Measurements from ENCODE around the gene MUC22.
"Not testable (repeated sequence)": the region's sequence is repeated elsewhere in the genome, so short reads cannot be mapped to it uniquely, and the experiment has no call there.

The MUC22 gene

DNA sequence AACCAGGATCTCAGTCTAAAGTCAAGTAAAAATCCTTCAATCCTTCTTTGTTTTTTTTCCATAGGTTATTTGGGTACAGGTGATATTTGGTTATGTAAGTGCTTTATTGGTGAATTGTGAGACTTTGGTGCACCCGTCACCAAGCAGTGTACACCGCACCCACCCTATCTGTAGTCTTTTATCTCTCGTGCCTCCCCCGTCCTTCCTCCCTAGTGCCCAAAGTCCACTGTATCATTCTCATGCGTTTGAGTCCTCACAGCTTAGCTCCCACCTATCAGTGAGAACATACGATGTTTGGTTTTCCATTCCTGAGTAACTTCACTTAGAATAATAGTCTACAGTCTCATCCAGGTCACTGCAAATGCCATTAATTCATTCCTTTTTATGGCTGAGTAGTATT, 879 bp downstream of the MUC22 start:
- TF ChIP-seq, protein P1, sequence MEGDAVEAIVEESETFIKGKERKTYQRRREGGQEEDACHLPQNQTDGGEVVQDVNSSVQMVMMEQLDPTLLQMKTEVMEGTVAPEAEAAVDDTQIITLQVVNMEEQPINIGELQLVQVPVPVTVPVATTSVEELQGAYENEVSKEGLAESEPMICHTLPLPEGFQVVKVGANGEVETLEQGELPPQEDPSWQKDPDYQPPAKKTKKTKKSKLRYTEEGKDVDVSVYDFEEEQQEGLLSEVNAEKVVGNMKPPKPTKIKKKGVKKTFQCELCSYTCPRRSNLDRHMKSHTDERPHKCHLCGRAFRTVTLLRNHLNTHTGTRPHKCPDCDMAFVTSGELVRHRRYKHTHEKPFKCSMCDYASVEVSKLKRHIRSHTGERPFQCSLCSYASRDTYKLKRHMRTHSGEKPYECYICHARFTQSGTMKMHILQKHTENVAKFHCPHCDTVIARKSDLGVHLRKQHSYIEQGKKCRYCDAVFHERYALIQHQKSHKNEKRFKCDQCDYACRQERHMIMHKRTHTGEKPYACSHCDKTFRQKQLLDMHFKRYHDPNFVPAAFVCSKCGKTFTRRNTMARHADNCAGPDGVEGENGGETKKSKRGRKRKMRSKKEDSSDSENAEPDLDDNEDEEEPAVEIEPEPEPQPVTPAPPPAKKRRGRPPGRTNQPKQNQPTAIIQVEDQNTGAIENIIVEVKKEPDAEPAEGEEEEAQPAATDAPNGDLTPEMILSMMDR (IDR thresholded peaks at IDR 0.05; ENCODE audit: insufficient read depth, missing control alignments), result no peak
- DNase-seq (ENCODE audit: insufficient read length, low spot score), result no peak
- FAIRE-seq, result no peak

DNA sequence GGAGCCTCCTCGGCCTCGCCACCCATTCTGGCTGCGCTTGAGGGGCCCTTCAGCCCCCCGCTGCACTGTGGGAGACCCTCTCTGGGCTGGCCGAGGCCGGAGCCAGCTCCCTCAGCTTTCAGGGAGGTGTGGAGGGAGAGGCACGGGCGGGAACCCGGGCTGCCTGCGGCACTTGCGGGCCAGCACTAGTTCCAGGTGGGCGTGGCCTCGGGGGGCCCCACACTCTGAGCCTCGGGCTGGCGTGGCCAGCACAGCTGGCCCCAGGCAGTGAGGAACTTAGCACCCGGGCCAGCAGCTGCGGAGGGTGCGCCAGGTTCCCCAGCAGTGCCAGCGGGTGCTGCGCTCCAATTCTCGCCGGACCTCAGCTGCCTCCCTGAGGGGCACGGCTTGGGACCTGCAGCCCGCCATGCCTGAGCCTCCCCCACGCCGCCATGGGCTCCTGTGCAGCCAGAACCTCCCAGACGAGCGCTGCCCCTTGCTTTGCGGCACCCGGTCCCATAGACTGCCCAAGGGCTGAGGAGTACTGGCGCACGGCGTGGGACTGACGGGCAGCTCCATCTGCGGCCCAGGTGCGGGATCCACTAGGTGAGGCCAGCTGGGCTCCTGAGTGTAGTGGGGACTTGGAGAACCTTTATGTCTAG, 6.5 kb downstream of the MUC22 start:
- DNase-seq (ENCODE audit: insufficient read length, low spot score), result no peak
- no peak for FAIRE-seq

DNA sequence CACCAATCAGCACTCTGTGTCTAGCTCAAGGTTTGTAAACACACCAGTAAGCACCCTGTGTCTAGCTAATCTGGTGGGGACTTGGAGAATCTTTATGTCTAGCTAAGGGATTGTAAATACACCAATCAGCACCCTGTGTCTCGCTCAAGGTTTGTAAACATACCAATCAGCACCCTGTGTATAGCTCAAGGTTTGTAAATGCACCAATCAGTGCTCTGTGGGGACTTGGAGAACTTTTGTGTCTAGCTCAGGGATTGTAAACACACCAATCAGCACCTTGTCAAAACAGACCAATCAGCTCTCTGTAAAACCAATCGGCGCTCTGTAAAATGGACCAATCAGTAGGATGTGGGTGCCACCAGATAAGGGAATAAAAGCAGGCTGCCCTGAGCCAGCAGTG, 7.2 kb downstream of the MUC22 start:
- not testable (repeated sequence) for DNase-seq (ENCODE audit: insufficient read length, low spot score); FAIRE-seq

More for the DNA sequence above, 6.5 kb downstream of the MUC22 start:
- TF ChIP-seq, protein P1 (IDR thresholded peaks at IDR 0.05; ENCODE audit: insufficient read depth, missing control alignments), result no peak

DNA sequence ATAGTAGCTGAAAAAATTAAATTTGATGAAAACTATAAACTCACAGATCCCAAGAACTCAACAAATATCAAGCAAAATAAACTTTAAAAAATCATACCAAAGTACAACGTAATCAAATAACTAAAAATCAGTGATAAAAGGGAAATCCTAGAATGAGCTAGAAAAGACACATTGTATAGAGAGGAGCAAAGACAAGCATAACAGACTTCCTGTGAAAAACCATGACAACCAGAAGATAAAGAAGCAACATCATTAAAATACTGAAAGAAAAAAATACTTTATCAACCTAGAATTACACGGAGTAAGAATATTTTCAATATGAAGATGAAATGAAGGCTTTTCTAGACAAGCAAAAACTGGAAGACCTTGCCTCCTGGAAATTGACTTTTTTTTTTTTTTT, 9.8 kb downstream of the MUC22 start:
- TF ChIP-seq, protein P1 (IDR thresholded peaks at IDR 0.05; ENCODE audit: insufficient read depth, missing control alignments), result no peak
- no peak for DNase-seq (ENCODE audit: insufficient read length, low spot score)
- no peak for FAIRE-seq

DNA sequence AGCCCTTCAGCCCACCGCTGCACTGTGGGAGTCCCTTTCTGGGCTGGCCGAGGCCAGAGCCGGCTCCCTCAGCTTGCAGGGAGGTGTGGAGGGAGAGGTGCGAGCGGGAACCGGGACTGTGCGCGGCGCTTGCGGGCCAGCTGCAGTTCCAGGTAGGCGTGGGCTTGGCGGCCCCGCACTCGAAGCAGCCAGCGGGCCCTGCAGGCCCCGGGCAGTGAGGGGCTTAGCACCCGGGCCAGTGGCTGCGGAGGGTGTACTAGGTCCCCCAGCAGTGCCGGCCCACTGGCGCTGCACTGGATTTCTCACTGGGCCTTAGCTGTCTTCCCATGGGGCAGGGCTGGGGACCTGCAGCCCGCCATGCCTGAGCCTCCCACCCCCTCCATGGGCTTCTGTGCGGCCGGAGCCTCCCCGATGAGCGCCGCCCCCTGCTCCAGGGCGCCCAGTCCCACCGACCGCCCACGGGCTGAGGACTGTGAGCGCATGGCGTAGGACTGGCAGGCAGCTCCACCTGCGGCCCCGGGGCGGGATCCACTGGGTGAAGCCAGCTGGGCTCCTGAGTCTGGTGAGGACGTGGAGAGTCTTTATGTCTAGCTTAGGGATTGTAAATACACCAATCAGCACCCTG, 10.5 kb downstream of the MUC22 start:
- not testable (repeated sequence) for FAIRE-seq; DNase-seq (ENCODE audit: insufficient read length, low spot score)

DNA sequence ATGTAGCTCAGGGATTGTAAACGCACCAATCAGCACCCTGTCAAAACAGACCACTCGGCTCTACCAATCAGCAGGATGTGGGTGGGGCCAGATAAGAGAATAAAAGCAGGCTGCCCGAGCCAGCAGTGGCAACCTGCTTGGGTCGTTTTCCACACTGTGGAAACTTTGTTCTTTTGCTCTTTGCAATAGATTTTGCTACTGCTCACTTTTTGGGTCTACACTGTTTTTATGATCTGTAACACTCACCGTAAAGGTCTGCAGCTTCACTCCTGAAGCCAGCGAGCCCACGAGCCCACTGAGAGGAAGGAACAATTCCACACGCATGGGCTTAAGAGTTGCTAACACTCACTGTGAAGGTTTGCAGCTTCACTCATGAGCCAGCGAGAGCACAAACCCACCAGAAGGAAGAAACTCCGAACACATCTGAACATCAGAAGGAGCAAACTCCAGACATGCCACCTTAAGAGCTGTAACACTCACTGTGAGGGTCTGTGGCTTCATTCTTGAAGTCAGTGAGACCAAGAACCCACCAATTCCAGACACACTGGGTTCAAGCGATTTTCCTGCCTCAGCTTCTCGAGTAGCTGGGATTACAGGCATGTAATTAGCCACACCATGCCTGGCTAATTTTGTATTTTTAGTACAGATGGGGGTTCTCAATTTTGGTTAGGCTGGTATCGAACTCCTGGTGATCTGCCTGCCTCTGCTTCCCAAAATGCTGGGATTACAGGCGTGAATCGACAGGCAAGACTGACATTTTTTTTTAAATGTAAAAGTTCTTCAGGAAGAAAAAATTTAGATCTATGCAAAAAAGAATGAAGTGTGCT, 11.6 kb downstream of the MUC22 start:
- not testable (repeated sequence) for FAIRE-seq

DNA sequence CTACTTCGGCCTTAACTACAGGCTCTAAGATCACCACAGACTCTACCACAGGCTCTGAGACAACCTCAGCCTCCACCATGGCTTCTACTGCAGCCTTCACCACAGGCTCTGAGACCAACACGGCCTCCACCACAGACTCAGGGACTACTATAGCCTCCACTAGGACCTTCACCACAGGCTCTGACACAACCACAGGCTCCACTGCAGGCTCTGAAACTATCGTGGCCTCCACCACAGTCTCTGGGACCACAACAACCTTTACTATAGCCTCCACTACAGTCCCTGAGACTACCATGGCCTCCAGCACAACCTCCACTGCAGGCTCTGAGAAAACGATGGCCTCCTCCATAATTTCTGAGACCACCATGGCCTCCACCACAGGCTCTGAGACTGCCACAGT, 15.3 kb downstream of the MUC22 start:
- TF ChIP-seq, protein P1 (IDR thresholded peaks at IDR 0.05; ENCODE audit: insufficient read depth, missing control alignments), result no peak
- DNase-seq (ENCODE audit: insufficient read length, low spot score) (no peak), FAIRE-seq (no peak)

More for the DNA sequence above, 11.6 kb downstream of the MUC22 start:
- not testable (repeated sequence) for DNase-seq (ENCODE audit: insufficient read length, low spot score)

DNA sequence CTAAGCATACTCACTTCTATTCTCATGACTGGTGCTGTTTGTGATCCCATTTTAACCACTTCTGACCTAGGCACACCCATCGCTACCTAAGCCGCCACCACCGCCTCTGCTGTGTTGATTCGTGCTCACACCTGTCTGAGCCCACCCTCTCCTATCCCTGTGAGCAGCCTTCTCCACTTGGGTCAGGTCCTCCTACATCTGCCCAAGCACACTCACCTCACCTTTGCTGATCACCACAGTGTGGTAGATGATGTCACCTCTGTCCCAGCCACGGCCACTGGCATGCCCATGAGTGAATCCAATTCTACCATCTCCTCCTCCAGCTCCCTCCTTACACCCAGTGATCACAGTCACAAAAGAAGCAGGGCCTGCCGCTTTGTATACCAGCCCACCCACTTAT, 20.8 kb downstream of the MUC22 start:
- FAIRE-seq, result no peak
- TF ChIP-seq, protein P1 (IDR thresholded peaks at IDR 0.05; ENCODE audit: insufficient read depth, missing control alignments), result no peak
- DNase-seq (ENCODE audit: insufficient read length, low spot score), result no peak
